Endothelial cell (in vitro differentiated cells): ENCODE results near the gene INSYN2B. TPM values are rescaled to one million over a fixed set of nuclear protein-coding genes. Genes with fewer than 3 reads are reported as not detected.

ENCODE experiments used
- DNase-seq: peaks from one replicate; pipeline ENCODE4 v3.0.0; 2021; ENCODE audit warnings: low spot score
- H3K27ac Mint-ChIP-seq: one replicate; pipeline ENCODE4 v1.8.0; 2021; ENCODE audit warnings: mixed read lengths, inconsistent platforms; ENCODE audit not compliant: unreplicated experiment
- H3K27me3 Mint-ChIP-seq: one replicate; pipeline ENCODE4 v1.8.0; 2021; ENCODE audit warnings: mild to moderate bottlenecking, moderate library complexity, mixed read lengths, inconsistent platforms; ENCODE audit not compliant: unreplicated experiment
- H3K36me3 Mint-ChIP-seq: one replicate; pipeline ENCODE4 v1.8.0; 2021; ENCODE audit warnings: mild to moderate bottlenecking, low read depth, mixed read lengths, inconsistent platforms; ENCODE audit not compliant: unreplicated experiment
- H3K4me1 Mint-ChIP-seq: one replicate; pipeline ENCODE4 v1.8.0; 2021; ENCODE audit warnings: mild to moderate bottlenecking, mixed read lengths, inconsistent platforms; ENCODE audit not compliant: unreplicated experiment
- H3K4me3 Mint-ChIP-seq: one replicate; pipeline ENCODE4 v1.8.0; 2021; ENCODE audit warnings: mild to moderate bottlenecking, mixed read lengths, inconsistent platforms; ENCODE audit not compliant: unreplicated experiment
- H3K9me3 Mint-ChIP-seq: one replicate; pipeline ENCODE4 v1.8.0; 2021; ENCODE audit warnings: mixed read lengths, inconsistent platforms; ENCODE audit not compliant: unreplicated experiment
- total RNA-seq: library from RNA; stranded (reverse); fragmentation: NEBNext Ultra II Directional; extraction: Animal tissue kit (Norgen Biotek cat#: 25700); gene quantifications from one replicate; pipeline ENCODE4 v1.2.1, GENCODE V29; 2021; ENCODE audit not compliant: unreplicated experiment
- TF ChIP-seq, protein P1 (sequence below): fragments of 200-600 bp; sonication (generic); IDR thresholded peaks from one replicate; pipeline ENCODE4 v1.5.0; 2021; ENCODE audit warnings: antibody characterized with exemption; ENCODE audit not compliant: unreplicated experiment

Gene INSYN2B
- total RNA-seq, 1 donor from 2014 or later: 4.5 TPM

GRCh38 chr5:169941542-169941941 lies 38.8 kb downstream of the INSYN2B start:
- Mint-ChIP-seq H3K27me3 (no peaks in the 10 kb centered on the region), H3K27ac (no peak overlapping the region), H3K36me3 (no peaks in the 10 kb centered on the region), H3K9me3 (no peaks in the 10 kb centered on the region), H3K4me1 (peaks cover 12% of the 10 kb centered on the region), H3K4me3 (no peak overlapping the region)
- TF ChIP-seq, protein P1, sequence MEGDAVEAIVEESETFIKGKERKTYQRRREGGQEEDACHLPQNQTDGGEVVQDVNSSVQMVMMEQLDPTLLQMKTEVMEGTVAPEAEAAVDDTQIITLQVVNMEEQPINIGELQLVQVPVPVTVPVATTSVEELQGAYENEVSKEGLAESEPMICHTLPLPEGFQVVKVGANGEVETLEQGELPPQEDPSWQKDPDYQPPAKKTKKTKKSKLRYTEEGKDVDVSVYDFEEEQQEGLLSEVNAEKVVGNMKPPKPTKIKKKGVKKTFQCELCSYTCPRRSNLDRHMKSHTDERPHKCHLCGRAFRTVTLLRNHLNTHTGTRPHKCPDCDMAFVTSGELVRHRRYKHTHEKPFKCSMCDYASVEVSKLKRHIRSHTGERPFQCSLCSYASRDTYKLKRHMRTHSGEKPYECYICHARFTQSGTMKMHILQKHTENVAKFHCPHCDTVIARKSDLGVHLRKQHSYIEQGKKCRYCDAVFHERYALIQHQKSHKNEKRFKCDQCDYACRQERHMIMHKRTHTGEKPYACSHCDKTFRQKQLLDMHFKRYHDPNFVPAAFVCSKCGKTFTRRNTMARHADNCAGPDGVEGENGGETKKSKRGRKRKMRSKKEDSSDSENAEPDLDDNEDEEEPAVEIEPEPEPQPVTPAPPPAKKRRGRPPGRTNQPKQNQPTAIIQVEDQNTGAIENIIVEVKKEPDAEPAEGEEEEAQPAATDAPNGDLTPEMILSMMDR: no peak
- no peak for DNase-seq

- TF ChIP-seq, protein P1: no peak
- Mint-ChIP-seq H3K4me1 (peaks cover 17% of the 10 kb centered on the region), H3K36me3 (no peaks in the 10 kb centered on the region), H3K4me3 (no peak overlapping the region), H3K27me3 (no peaks in the 10 kb centered on the region), H3K9me3 (no peaks in the 10 kb centered on the region), H3K27ac (no peak overlapping the region)
- no peak for DNase-seq
These were observed 40.6 kb downstream of the INSYN2B start for GRCh38 chr5:169939731-169940130.

- no peaks in the 10 kb centered on the region for H3K9me3 Mint-ChIP-seq
These were observed 41.9 kb downstream of the INSYN2B start for GRCh38 chr5:169938439-169938838.

DNA sequence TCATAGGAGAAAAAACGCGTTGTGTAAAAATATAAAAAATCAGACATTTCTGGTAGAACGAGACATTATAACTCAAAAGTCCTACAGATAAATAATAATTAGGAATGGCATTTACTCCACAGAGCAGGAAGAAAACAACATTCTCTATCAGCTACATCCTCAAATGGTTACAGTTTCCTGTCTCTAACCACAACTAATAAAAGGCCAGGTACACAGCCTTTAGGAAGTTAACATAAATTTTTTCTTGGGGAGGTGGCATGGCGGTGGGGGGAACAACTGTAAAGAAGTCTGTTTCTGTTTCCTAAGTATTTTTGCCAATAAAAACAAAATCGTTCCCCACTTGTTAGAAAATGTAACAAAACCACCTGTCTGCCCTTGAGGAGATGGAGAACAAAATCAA lies 44.5 kb downstream of the INSYN2B start:
- H3K4me1 Mint-ChIP-seq: peaks cover 24% of the 10 kb centered on the region
- no peak for DNase-seq
- peak overlapping the region; percentile 3 for H3K27ac Mint-ChIP-seq
- TF ChIP-seq, protein P1: no peak
- H3K4me3 Mint-ChIP-seq: no peak overlapping the region
- no peaks in the 10 kb centered on the region for H3K27me3 Mint-ChIP-seq
- H3K9me3 Mint-ChIP-seq: no peaks in the 10 kb centered on the region
- H3K36me3 Mint-ChIP-seq: no peaks in the 10 kb centered on the region

More at GRCh38 chr5:169938439-169938838, 41.9 kb downstream of the INSYN2B start:
- Mint-ChIP-seq H3K27ac (no peak overlapping the region), H3K27me3 (no peaks in the 10 kb centered on the region), H3K4me1 (peaks cover 24% of the 10 kb centered on the region), H3K4me3 (no peak overlapping the region), H3K36me3 (no peaks in the 10 kb centered on the region)
- no peak for DNase-seq
- TF ChIP-seq, protein P1: no peak

- Mint-ChIP-seq H3K27me3 (no peaks in the 10 kb centered on the region), H3K36me3 (no peaks in the 10 kb centered on the region), H3K27ac (no peak overlapping the region), H3K4me1 (peaks cover 24% of the 10 kb centered on the region), H3K9me3 (no peaks in the 10 kb centered on the region), H3K4me3 (no peak overlapping the region)
- TF ChIP-seq, protein P1: no peak
- no peak for DNase-seq
These were observed 45.3 kb downstream of the INSYN2B start for GRCh38 chr5:169934990-169935389.
